DMS114 treated with DMSO at 0.1 percent for 48 hours (cell line): ENCODE measurements around the gene FAM163B.

ENCODE experiments used
- DNase-seq: peaks from one replicate; lab custom pipeline; 2025; ENCODE audit not compliant: unreplicated experiment; lab: John Stamatoyannopoulos, UW

FAM163B gene

GRCh38 chr9:133551446-133551845 is 57.7 kb downstream of the FAM163B start:
- no peak for DNase-seq

- DNase-seq: no peak
Measured at GRCh38 chr9:133547116-133547515, 62.1 kb downstream of the FAM163B start.

- no peak for DNase-seq
Measured at GRCh38 chr9:133546287-133546680, 62.9 kb downstream of the FAM163B start.

GRCh38 chr9:133545494-133546286 is 63.5 kb downstream of the FAM163B start:
- DNase-seq: no peak

GRCh38 chr9:133543772-133544467 is 65.3 kb downstream of the FAM163B start:
- no peak for DNase-seq

- DNase-seq: no peak
Measured at GRCh38 chr9:133542002-133542401, 67.2 kb downstream of the FAM163B start.

GRCh38 chr9:133540698-133541025 is 68.5 kb downstream of the FAM163B start:
- no peak for DNase-seq

- no peak for DNase-seq
Measured at GRCh38 chr9:133539991-133540697, 69.0 kb downstream of the FAM163B start.

GRCh38 chr9:133538851-133539833 is 70.0 kb downstream of the FAM163B start:
- no peak for DNase-seq

- DNase-seq: no peak
Measured at GRCh38 chr9:133538176-133538575, 71.0 kb downstream of the FAM163B start.

- no peak for DNase-seq
Measured at GRCh38 chr9:133537257-133537656, 71.9 kb downstream of the FAM163B start.

- DNase-seq: no peak
Measured at GRCh38 chr9:133536536-133536935, 72.7 kb downstream of the FAM163B start.

GRCh38 chr9:133536080-133536479 is 73.1 kb downstream of the FAM163B start:
- DNase-seq: no peak

- DNase-seq: no peak
Measured at GRCh38 chr9:133535306-133535877, 73.8 kb downstream of the FAM163B start.

- DNase-seq: no peak
Measured at GRCh38 chr9:133534346-133535291, 74.6 kb downstream of the FAM163B start, which contains the start of gene ADAMTSL2. Gene ADAMTSL2, plus strand, starts transcription at chr9:133534704. Its CDS starts 2,009 bp downstream, at chr9:133536713.

GRCh38 chr9:133533857-133534256 is 75.3 kb downstream of the FAM163B start:
- no peak for DNase-seq

GRCh38 chr9:133532937-133533668 is 76.1 kb downstream of the FAM163B start:
- DNase-seq: no peak

GRCh38 chr9:133531293-133531692 is 77.9 kb downstream of the FAM163B start:
- no peak for DNase-seq

GRCh38 chr9:133529874-133530273 is 79.3 kb downstream of the FAM163B start:
- DNase-seq: no peak
